Activated CD4-positive, alpha-beta memory T cell treated with anti-CD3 and anti-CD28 coated beads for 36 hours (primary cell): ENCODE results near the gene DUSP1. TPM values are rescaled to one million over a fixed set of nuclear protein-coding genes. Genes with fewer than 3 reads are reported as not detected.
"Not testable (repeated sequence)": the region's sequence is repeated elsewhere in the genome, so short reads cannot be mapped to it uniquely, and the experiment has no call there.

ENCODE experiments used
- CTCF ChIA-PET: fragments of 350-600 bp; sonication (Branson Sonifier 250); formaldehyde crosslinking; loops from one replicate; lab custom pipeline; 2021; ENCODE audit warnings: antibody characterized with exemption, inconsistent platforms; lab: Charles Lee
- POLR2A ChIA-PET: fragments of 350-600 bp; sonication (Branson Sonifier 250); formaldehyde crosslinking; loops from one replicate; lab custom pipeline; 2021; ENCODE audit warnings: antibody characterized with exemption; lab: Charles Lee
- DNase-seq: peaks from one replicate; pipeline ENCODE4 v3.0.0-alpha.2; 2020
- H3K27ac Mint-ChIP-seq: one replicate; pipeline ENCODE4 v1.8.0; 2021; ENCODE audit warnings: mixed read lengths
- H3K27me3 Mint-ChIP-seq: one replicate; pipeline ENCODE4 v1.8.0; 2021; ENCODE audit warnings: mixed read lengths
- H3K36me3 Mint-ChIP-seq: one replicate; pipeline ENCODE4 v1.8.0; 2021; ENCODE audit warnings: mixed read lengths
- H3K4me1 Mint-ChIP-seq: one replicate; pipeline ENCODE4 v1.8.0; 2021; ENCODE audit warnings: low read depth, mixed read lengths
- H3K4me3 Mint-ChIP-seq: one replicate; pipeline ENCODE4 v1.8.0; 2021; ENCODE audit warnings: mild to moderate bottlenecking, mixed read lengths
- H3K9me3 Mint-ChIP-seq: one replicate; pipeline ENCODE4 v1.8.0; 2021; ENCODE audit warnings: mixed read lengths
- intact Hi-C: fragments of 100-400 bp; cut with micrococcal nuclease; formaldehyde crosslinking; loops from one replicate; pipeline ENCODE4 v1.15.1; 2023
- total RNA-seq, 2 experiments: library from RNA; stranded (reverse); gene quantifications; one replicate each; pipeline ENCODE4 v1.2.3, GENCODE V29; 2021

DUSP1 gene
- total RNA-seq, 2 experiments from 2014 or later = 10.6 to 10.7 TPM

GRCh38 chr5:172796306-172796705 is 25.3 kb upstream of the DUSP1 start:
- Mint-ChIP-seq H3K4me1 (peaks cover 17% of the 10 kb centered on the region), H3K36me3 (no peaks in the 10 kb centered on the region), H3K9me3 (no peaks in the 10 kb centered on the region), H3K27ac (no peak overlapping the region), H3K27me3 (no peaks in the 10 kb centered on the region), H3K4me3 (no peak overlapping the region)
- ChIA-PET CTCF (no interaction called here), POLR2A (interaction anchor here (0.6 kb wide), 1 partner anchor 131 kb away, joined by 3 read pairs; no protein-coding TSS in a partner anchor)
- no peak for DNase-seq
- intact Hi-C loops = no loop called here

- intact Hi-C loops = no loop called here
- no peak for DNase-seq
- ChIA-PET CTCF (no interaction called here), POLR2A (no interaction called here)
- Mint-ChIP-seq H3K27me3 (no peaks in the 10 kb centered on the region), H3K4me1 (peaks cover 17% of the 10 kb centered on the region), H3K4me3 (no peak overlapping the region), H3K36me3 (no peaks in the 10 kb centered on the region), H3K9me3 (no peaks in the 10 kb centered on the region), H3K27ac (no peak overlapping the region)
Measured at GRCh38 chr5:172795318-172795977, 24.5 kb upstream of the DUSP1 start.

GRCh38 chr5:172793577-172794488 is 22.8 kb upstream of the DUSP1 start:
- ChIA-PET CTCF (no interaction called here), POLR2A (no interaction called here)
- H3K9me3 Mint-ChIP-seq = no peaks in the 10 kb centered on the region

GRCh38 chr5:172792701-172793570 is 21.9 kb upstream of the DUSP1 start:
- intact Hi-C loops = no loop called here
- POLR2A ChIA-PET = no interaction called here
- no peaks in the 10 kb centered on the region for H3K36me3 Mint-ChIP-seq

More at GRCh38 chr5:172793577-172794488, 22.8 kb upstream of the DUSP1 start:
- no peak overlapping the region for H3K27ac Mint-ChIP-seq
- H3K4me3 Mint-ChIP-seq = no peak overlapping the region
- H3K27me3 Mint-ChIP-seq = no peaks in the 10 kb centered on the region
- peaks cover 13% of the 10 kb centered on the region for H3K4me1 Mint-ChIP-seq
- DNase-seq = no peak
- no peaks in the 10 kb centered on the region for H3K36me3 Mint-ChIP-seq
- intact Hi-C loops = no loop called here

GRCh38 chr5:172791726-172792445 is 20.9 kb upstream of the DUSP1 start:
- no peak for DNase-seq
- no peaks in the 10 kb centered on the region for H3K4me1 Mint-ChIP-seq
- no peaks in the 10 kb centered on the region for H3K36me3 Mint-ChIP-seq
- H3K27me3 Mint-ChIP-seq = no peaks in the 10 kb centered on the region
- H3K4me3 Mint-ChIP-seq = no peak overlapping the region
- POLR2A ChIA-PET = no interaction called here
- CTCF ChIA-PET = interaction anchor here (1.6 to 2.1 kb wide), 2 partner anchors 20 to 77 kb away, joined by 4 to 6 read pairs; no protein-coding TSS in a partner anchor
- intact Hi-C loops = no loop called here
- no peak overlapping the region for H3K27ac Mint-ChIP-seq
- H3K9me3 Mint-ChIP-seq = no peaks in the 10 kb centered on the region

More at GRCh38 chr5:172792701-172793570, 21.9 kb upstream of the DUSP1 start:
- Mint-ChIP-seq H3K27ac (no peak overlapping the region), H3K27me3 (no peaks in the 10 kb centered on the region), H3K4me3 (no peak overlapping the region), H3K4me1 (peaks cover 6% of the 10 kb centered on the region), H3K9me3 (no peaks in the 10 kb centered on the region)
- CTCF ChIA-PET = interaction anchor here (2.1 kb wide), 1 partner anchor 78 kb away, joined by 6 read pairs; no protein-coding TSS in a partner anchor
- no peak for DNase-seq

GRCh38 chr5:172791286-172791685 is 20.3 kb upstream of the DUSP1 start:
- no peaks in the 10 kb centered on the region for H3K27me3 Mint-ChIP-seq
- no peak overlapping the region for H3K27ac Mint-ChIP-seq
- intact Hi-C loops = no loop called here
- CTCF ChIA-PET = interaction anchor here (1.6 to 2.1 kb wide), 2 partner anchors 19 to 77 kb away, joined by 4 to 6 read pairs; no protein-coding TSS in a partner anchor
- H3K4me3 Mint-ChIP-seq = no peak overlapping the region
- H3K4me1 Mint-ChIP-seq = no peaks in the 10 kb centered on the region
- H3K36me3 Mint-ChIP-seq = no peaks in the 10 kb centered on the region
- POLR2A ChIA-PET = no interaction called here
- no peak for DNase-seq
- no peaks in the 10 kb centered on the region for H3K9me3 Mint-ChIP-seq

- H3K27ac Mint-ChIP-seq = no peak overlapping the region
- no peaks in the 10 kb centered on the region for H3K4me1 Mint-ChIP-seq
- no peak for DNase-seq
- no peaks in the 10 kb centered on the region for H3K27me3 Mint-ChIP-seq
- ChIA-PET POLR2A (no interaction called here), CTCF (interaction anchor here (1.6 to 2.1 kb wide), 2 partner anchors 18 to 76 kb away, joined by 4 to 6 read pairs; no protein-coding TSS in a partner anchor)
- no peaks in the 10 kb centered on the region for H3K36me3 Mint-ChIP-seq
- H3K4me3 Mint-ChIP-seq = no peak overlapping the region
- no peaks in the 10 kb centered on the region for H3K9me3 Mint-ChIP-seq
- intact Hi-C loops = no loop called here
Measured at GRCh38 chr5:172790496-172790889, 19.5 kb upstream of the DUSP1 start.

GRCh38 chr5:172789687-172790495 is 18.9 kb upstream of the DUSP1 start:
- no peaks in the 10 kb centered on the region for H3K9me3 Mint-ChIP-seq
- no peaks in the 10 kb centered on the region for H3K27me3 Mint-ChIP-seq
- intact Hi-C loops = no loop called here
- no peak for DNase-seq
- H3K4me3 Mint-ChIP-seq = no peak overlapping the region
- H3K36me3 Mint-ChIP-seq = no peaks in the 10 kb centered on the region
- CTCF ChIA-PET = interaction anchor here (1.6 kb wide), 1 partner anchor 18 kb away, joined by 4 read pairs; no protein-coding TSS in a partner anchor
- no peaks in the 10 kb centered on the region for H3K4me1 Mint-ChIP-seq
- POLR2A ChIA-PET = no interaction called here
- H3K27ac Mint-ChIP-seq = no peak overlapping the region

- Mint-ChIP-seq H3K4me3 (no peak overlapping the region), H3K27me3 (no peaks in the 10 kb centered on the region), H3K9me3 (no peaks in the 10 kb centered on the region), H3K27ac (no peak overlapping the region), H3K4me1 (no peaks in the 10 kb centered on the region), H3K36me3 (no peaks in the 10 kb centered on the region)
- intact Hi-C loops = no loop called here
- ChIA-PET CTCF (interaction anchor here (1.3 kb wide), 1 partner anchor 74 kb away, joined by 5 read pairs; no protein-coding TSS in a partner anchor), POLR2A (interaction anchor here (1.1 kb wide), 1 partner anchor 18 kb away, joined by 3 read pairs; the partner anchor contains the start of gene DUSP1)
- DNase-seq = no peak
Measured at GRCh38 chr5:172788771-172789686, 18.0 kb upstream of the DUSP1 start.

- POLR2A ChIA-PET, H3K9me3 Mint-ChIP-seq, H3K27ac Mint-ChIP-seq, H3K27me3 Mint-ChIP-seq, DNase-seq, H3K36me3 Mint-ChIP-seq, H3K4me1 Mint-ChIP-seq, H3K4me3 Mint-ChIP-seq, intact Hi-C loops: not testable (repeated sequence)
- CTCF ChIA-PET = interaction anchor here (0.6 kb wide), 1 partner anchor 312 kb away, joined by 3 read pairs; no protein-coding TSS in a partner anchor
Measured at GRCh38 chr5:172787538-172787937, 16.5 kb upstream of the DUSP1 start.
